NCI-H187 treated with DMSO at 0.1 percent for 48 hours (cell line): ENCODE measurements around the gene ROPN1.

Experiments
- DNase-seq: peaks from one replicate; lab custom pipeline; 2025; lab: John Stamatoyannopoulos, UW

Gene ROPN1

GRCh38 chr3:123947482-123947881, 44.4 kb downstream of the ROPN1 start:
- DNase-seq: no peak

DNA sequence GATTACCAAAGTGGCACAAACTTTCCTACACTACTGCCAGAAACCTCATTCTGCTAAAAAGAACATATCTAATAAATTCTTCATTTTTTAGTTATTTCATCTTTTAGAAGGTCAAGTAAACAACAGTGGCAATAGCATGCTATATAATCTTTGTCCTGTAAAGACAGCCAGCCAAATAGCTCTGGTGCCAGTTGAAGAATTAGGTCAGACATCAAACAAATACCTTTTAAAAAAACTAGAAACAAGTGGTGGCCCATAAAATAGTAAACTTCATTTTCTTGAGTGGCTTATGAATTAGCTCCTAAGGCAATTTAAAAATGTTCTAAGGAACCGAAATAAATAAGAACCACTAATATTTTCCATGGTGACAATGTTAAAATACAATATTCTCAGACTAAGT, 50.4 kb downstream of the ROPN1 start:
- no peak for DNase-seq

- DNase-seq: no peak
Measured at GRCh38 chr3:123941121-123941520, 50.8 kb downstream of the ROPN1 start.

DNA sequence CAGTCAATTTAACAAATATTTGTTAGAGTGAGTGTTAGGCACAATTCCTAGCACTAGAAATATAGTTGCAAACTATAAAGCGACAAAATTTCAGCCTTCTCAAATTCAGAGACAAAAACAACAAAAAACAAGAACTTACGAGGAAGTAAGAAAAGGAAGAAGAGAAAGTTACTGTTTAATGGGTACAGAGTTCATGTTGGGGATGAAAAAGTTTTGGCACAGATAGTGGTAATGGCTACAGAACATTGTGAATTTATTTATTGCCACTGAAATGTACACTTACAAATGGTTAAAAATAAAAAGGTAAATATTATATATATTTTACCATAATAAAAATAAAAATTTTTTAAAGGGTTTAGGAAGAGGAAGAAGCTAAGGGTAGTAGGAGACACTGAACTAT, 52.2 kb downstream of the ROPN1 start:
- DNase-seq: no peak

DNA sequence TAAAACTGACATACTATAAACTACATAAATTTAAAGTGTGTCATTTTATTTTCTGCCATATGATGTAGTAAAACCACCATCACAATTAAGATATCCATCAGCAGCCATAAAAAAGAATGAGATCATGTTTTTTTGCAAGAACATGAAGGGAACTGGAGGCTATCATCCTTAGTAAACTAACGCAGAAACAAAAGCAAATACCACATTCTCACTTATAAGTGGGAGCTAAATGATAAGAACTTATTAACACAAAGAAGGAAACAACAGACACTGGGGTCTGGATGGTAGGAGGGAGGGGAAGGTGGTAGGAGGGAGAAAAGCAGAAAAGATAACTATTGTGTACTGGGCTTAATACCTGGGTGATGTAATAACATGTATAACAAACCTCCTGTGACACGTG, 55.5 kb downstream of the ROPN1 start:
- no peak for DNase-seq

DNA sequence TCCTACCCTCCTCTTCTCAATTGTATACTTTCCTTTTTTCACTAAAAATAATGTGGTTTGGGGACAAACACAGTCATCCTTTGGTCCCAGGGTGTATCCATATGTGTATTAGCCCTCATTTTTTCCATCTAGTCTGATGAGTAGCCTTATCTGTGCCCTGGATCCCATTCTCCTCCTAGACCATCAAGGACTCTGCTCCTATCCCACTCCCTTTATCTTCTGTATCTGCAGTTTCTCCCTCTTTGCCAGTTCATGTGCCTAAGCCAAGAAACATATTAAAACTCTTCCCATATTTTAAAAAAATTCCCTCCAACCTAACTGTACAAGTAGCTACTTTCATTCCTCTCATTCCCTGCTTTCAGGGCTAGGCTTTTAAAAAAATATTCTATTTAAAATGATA, 56.1 kb downstream of the ROPN1 start:
- DNase-seq: no peak

GRCh38 chr3:123934250-123934649, 57.7 kb downstream of the ROPN1 start:
- no peak for DNase-seq

- DNase-seq: no peak
Measured at GRCh38 chr3:123930445-123930844, 61.5 kb downstream of the ROPN1 start.

GRCh38 chr3:123929325-123929724, 62.6 kb downstream of the ROPN1 start:
- DNase-seq: no peak

GRCh38 chr3:123926396-123926795, 65.5 kb downstream of the ROPN1 start:
- no peak for DNase-seq

- no peak for DNase-seq
Measured at GRCh38 chr3:123920868-123921267, 71.1 kb downstream of the ROPN1 start.

DNA sequence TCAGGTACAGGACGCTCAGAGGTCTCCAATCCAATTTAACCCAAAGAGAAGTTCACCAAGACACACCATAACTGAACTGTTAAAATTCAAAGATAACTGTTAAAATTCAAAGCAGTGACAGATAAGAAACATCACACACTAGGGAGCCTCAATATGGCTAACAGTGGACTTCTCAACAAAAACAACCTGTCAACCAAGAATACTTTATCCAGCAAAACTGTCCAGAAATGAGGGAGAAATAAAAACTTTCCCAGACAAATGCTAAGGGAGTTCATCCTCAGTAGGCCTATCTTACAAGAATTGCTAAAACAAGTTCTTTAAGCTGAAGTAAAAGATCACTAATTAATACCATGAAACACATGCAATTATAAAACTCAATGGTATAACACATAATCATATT, 71.5 kb downstream of the ROPN1 start:
- no peak for DNase-seq

GRCh38 chr3:123919353-123919752, 72.6 kb downstream of the ROPN1 start:
- no peak for DNase-seq
